Endothelial cell (in vitro differentiated cells): ENCODE data around the gene RBCK1. TPM values are rescaled to one million over a fixed set of nuclear protein-coding genes. Genes with fewer than 3 reads are reported as not detected.

Source experiments
- DNase-seq: peaks from one replicate; pipeline ENCODE4 v3.0.0; 2021; ENCODE audit warnings: low spot score
- H3K27ac Mint-ChIP-seq: one replicate; pipeline ENCODE4 v1.8.0; 2021; ENCODE audit warnings: mixed read lengths, inconsistent platforms; ENCODE audit not compliant: unreplicated experiment
- H3K27me3 Mint-ChIP-seq: one replicate; pipeline ENCODE4 v1.8.0; 2021; ENCODE audit warnings: mild to moderate bottlenecking, moderate library complexity, mixed read lengths, inconsistent platforms; ENCODE audit not compliant: unreplicated experiment
- H3K36me3 Mint-ChIP-seq: one replicate; pipeline ENCODE4 v1.8.0; 2021; ENCODE audit warnings: mild to moderate bottlenecking, low read depth, mixed read lengths, inconsistent platforms; ENCODE audit not compliant: unreplicated experiment
- H3K4me1 Mint-ChIP-seq: one replicate; pipeline ENCODE4 v1.8.0; 2021; ENCODE audit warnings: mild to moderate bottlenecking, mixed read lengths, inconsistent platforms; ENCODE audit not compliant: unreplicated experiment
- H3K4me3 Mint-ChIP-seq: one replicate; pipeline ENCODE4 v1.8.0; 2021; ENCODE audit warnings: mild to moderate bottlenecking, mixed read lengths, inconsistent platforms; ENCODE audit not compliant: unreplicated experiment
- H3K9me3 Mint-ChIP-seq: one replicate; pipeline ENCODE4 v1.8.0; 2021; ENCODE audit warnings: mixed read lengths, inconsistent platforms; ENCODE audit not compliant: unreplicated experiment
- CTCF ChIP-seq: fragments of 200-600 bp; sonication (generic); IDR thresholded peaks from one replicate; pipeline ENCODE4 v1.5.0; 2021; ENCODE audit warnings: antibody characterized with exemption; ENCODE audit not compliant: unreplicated experiment
- total RNA-seq: library from RNA; stranded (reverse); fragmentation: NEBNext Ultra II Directional; extraction: Animal tissue kit (Norgen Biotek cat#: 25700); gene quantifications from one replicate; pipeline ENCODE4 v1.2.1, GENCODE V29; 2021; ENCODE audit not compliant: unreplicated experiment

RBCK1 gene
- total RNA-seq, 1 donor from 2014 or later, result 68.8 TPM

- Mint-ChIP-seq H3K27ac (no peak overlapping the region), H3K9me3 (no peaks in the 10 kb centered on the region), H3K27me3 (peaks cover 8% of the 10 kb centered on the region), H3K4me1 (peaks cover 14% of the 10 kb centered on the region), H3K36me3 (peaks cover 37% of the 10 kb centered on the region), H3K4me3 (no peak overlapping the region)
- no peak for TF ChIP-seq CTCF
- no peak for DNase-seq
Observed at GRCh38 chr20:434221-434620, 26.1 kb downstream of the RBCK1 start.

GRCh38 chr20:434661-435419 lies 26.7 kb downstream of the RBCK1 start:
- no peak for TF ChIP-seq CTCF
- H3K27me3 Mint-ChIP-seq, result peaks cover 10% of the 10 kb centered on the region
- H3K4me1 Mint-ChIP-seq, result peaks cover 20% of the 10 kb centered on the region
- H3K36me3 Mint-ChIP-seq, result peaks cover 40% of the 10 kb centered on the region
- no peak overlapping the region for H3K27ac Mint-ChIP-seq
- no peak overlapping the region for H3K4me3 Mint-ChIP-seq
- no peaks in the 10 kb centered on the region for H3K9me3 Mint-ChIP-seq
- no peak for DNase-seq

- no peak for TF ChIP-seq CTCF
- DNase-seq, result no peak
- Mint-ChIP-seq H3K27me3 (peaks cover 10% of the 10 kb centered on the region), H3K4me3 (no peak overlapping the region), H3K4me1 (peaks cover 23% of the 10 kb centered on the region), H3K9me3 (no peaks in the 10 kb centered on the region), H3K27ac (no peak overlapping the region), H3K36me3 (peaks cover 44% of the 10 kb centered on the region)
Observed at GRCh38 chr20:435558-435957, 27.5 kb downstream of the RBCK1 start.

- no peak for DNase-seq
- Mint-ChIP-seq H3K4me1 (peaks cover 23% of the 10 kb centered on the region), H3K27me3 (peaks cover 10% of the 10 kb centered on the region), H3K36me3 (peaks cover 46% of the 10 kb centered on the region), H3K9me3 (no peaks in the 10 kb centered on the region), H3K27ac (no peak overlapping the region), H3K4me3 (no peak overlapping the region)
- no peak for TF ChIP-seq CTCF
Observed at GRCh38 chr20:436476-436875, 28.4 kb downstream of the RBCK1 start.

GRCh38 chr20:437787-438486 lies 29.8 kb downstream of the RBCK1 start:
- Mint-ChIP-seq H3K27me3 (peaks cover 10% of the 10 kb centered on the region), H3K4me1 (peaks cover 23% of the 10 kb centered on the region), H3K27ac (no peak overlapping the region), H3K9me3 (no peaks in the 10 kb centered on the region), H3K36me3 (peaks cover 52% of the 10 kb centered on the region), H3K4me3 (no peak overlapping the region)
- DNase-seq, result no peak
- TF ChIP-seq CTCF, result no peak
